Endothelial cell of umbilical vein (primary cell): Measurements from ENCODE around the gene STON2. TPM values are rescaled to one million over a fixed set of nuclear protein-coding genes. Genes with fewer than 3 reads are reported as not detected.

Experiments
- BruUV-seq: library from RNA; stranded (reverse); fragments of 400-500 nt; replicated peaks from 2 replicates; lab custom pipeline; 2021; lab: Mats Ljungman, UMichigan
- CTCF ChIA-PET: fragments of 300-600, 350-600 bp; sonication (Branson Sonifier 250); formaldehyde crosslinking; loops from one replicate; lab custom pipeline; 2021; ENCODE audit warnings: antibody characterized with exemption, inconsistent platforms; lab: Charles Lee
- POLR2A ChIA-PET: fragments of 300-600, 350-600 bp; sonication (Branson Sonifier 250); formaldehyde crosslinking; loops from one replicate; lab custom pipeline; 2021; ENCODE audit warnings: antibody characterized with exemption, inconsistent platforms; lab: Charles Lee
- DNase-seq: peaks from one replicate; pipeline ENCODE4 v3.0.0-alpha.2; 2011; ENCODE audit warnings: low read depth, low spot score
- FAIRE-seq: peaks from 2 replicates; lab custom pipeline; 2011; peaks lifted over from hg19 to GRCh38; lab: Jason Lieb, UNC
- H2AFZ ChIP-seq: 2 replicates; pipeline ENCODE4 v1.6.0; 2012; ENCODE audit warnings: low read depth, low read length, control low read depth, inconsistent platforms
- H3K27ac ChIP-seq: 2 replicates; pipeline ENCODE4 v1.5.1; 2011; ENCODE audit warnings: low read depth, mild to moderate bottlenecking, control low read depth, low read length, moderate library complexity; ENCODE audit not compliant: insufficient read depth
- H3K27me3 ChIP-seq, 2 experiments: 2 replicates each; pipeline versions ENCODE4 v1.6.0 to v1.6.1; 2011; ENCODE audit warnings: low read length in 2 of 2, mixed read lengths in 1 of 2; ENCODE audit not compliant: control insufficient read depth in 2 of 2, insufficient read depth in 2 of 2
- H3K36me3 ChIP-seq, 2 experiments: 2 replicates in 1 of 2; 3 replicates in 1 of 2; pipeline ENCODE4 v1.5.1; 2011; ENCODE audit warnings: low read length in 2 of 2, mild to moderate bottlenecking in 1 of 2, moderate library complexity in 1 of 2; ENCODE audit not compliant: control insufficient read depth in 2 of 2, insufficient read depth in 2 of 2; ENCODE audit errors: extremely low read depth in 1 of 2
- H3K4me1 ChIP-seq: 3 replicates; pipeline ENCODE4 v1.5.1; 2011; ENCODE audit warnings: mild to moderate bottlenecking, low read length; ENCODE audit not compliant: control insufficient read depth, insufficient read depth; ENCODE audit errors: extremely low read depth
- H3K4me2 ChIP-seq: 2 replicates; pipeline ENCODE4 v1.6.1; 2011; ENCODE audit warnings: low read length, control low read depth, mixed read lengths; ENCODE audit not compliant: insufficient read depth
- H3K4me3 ChIP-seq, 3 experiments: fragments of 200-600 bp in 1 of 3; sonication (generic), shearing (Covaris generic) in 1 of 3; replicated peaks in 1 of 3; 2 replicates each; pipeline ENCODE4 v1.5.1; 2011 to 2016; ENCODE audit warnings: control low read depth in 3 of 3, low read length in 3 of 3, mild to moderate bottlenecking in 2 of 3, inconsistent platforms in 1 of 3, low read depth in 1 of 3, moderate library complexity in 1 of 3; ENCODE audit not compliant: insufficient read depth in 1 of 3
- H3K79me2 ChIP-seq: 2 replicates; pipeline ENCODE4 v1.6.0; 2012; ENCODE audit warnings: low read length, inconsistent platforms; ENCODE audit not compliant: control insufficient read depth, insufficient read depth
- H3K9ac ChIP-seq: replicated peaks from 2 replicates; pipeline ENCODE3; 2011; ENCODE audit warnings: low read length, control low read depth; ENCODE audit not compliant: insufficient read depth; ENCODE audit errors: extremely low read depth
- H3K9me1 ChIP-seq: replicated peaks from 3 replicates; pipeline ENCODE4 v1.6.0; 2011; ENCODE audit warnings: mild to moderate bottlenecking, low read length; ENCODE audit not compliant: control insufficient read depth, insufficient read depth; ENCODE audit errors: extremely low read depth
- H3K9me3 ChIP-seq: replicated peaks from 2 replicates; pipeline ENCODE4 v1.5.1; 2012; ENCODE audit warnings: low read length, inconsistent platforms; ENCODE audit not compliant: control insufficient read depth, insufficient read depth
- H4K20me1 ChIP-seq: replicated peaks from 2 replicates; pipeline ENCODE3; 2011; ENCODE audit warnings: mild to moderate bottlenecking, low read length; ENCODE audit not compliant: control insufficient read depth, insufficient read depth; ENCODE audit errors: extremely low read depth
- CTCF ChIP-seq, 2 donors: IDR thresholded peaks; 1 replicate in 1 of 2; 2 replicates in 1 of 2; pipeline ENCODE4 v1.5.1; 2011; ENCODE audit warnings: low read length in 2 of 2, mild to moderate bottlenecking in 2 of 2, moderate library complexity in 2 of 2, control low read depth in 1 of 2, inconsistent platforms in 1 of 2, low read depth in 1 of 2; ENCODE audit not compliant: insufficient read depth in 1 of 2; ENCODE audit errors: extremely low read depth in 1 of 2
- EZH2 ChIP-seq: IDR thresholded peaks from 2 replicates; pipeline ENCODE4 v1.6.1; 2012; ENCODE audit warnings: borderline replicate concordance, low read depth, mild to moderate bottlenecking, moderate library complexity, low read length, inconsistent platforms; ENCODE audit not compliant: severe bottlenecking
- FOS ChIP-seq: IDR thresholded peaks from 2 replicates; pipeline ENCODE4 v1.6.1; 2011; ENCODE audit warnings: mild to moderate bottlenecking, low read length, moderate library complexity, borderline replicate concordance; ENCODE audit not compliant: insufficient read depth
- GATA2 ChIP-seq: IDR thresholded peaks from 2 replicates; pipeline ENCODE4 v1.7.0; 2011; ENCODE audit warnings: low read depth, mild to moderate bottlenecking, moderate library complexity, mixed read lengths, low read length; ENCODE audit not compliant: insufficient read length, insufficient read depth
- JUN ChIP-seq: IDR thresholded peaks from 2 replicates; pipeline ENCODE4 v1.6.1; 2011; ENCODE audit warnings: borderline replicate concordance, low read depth; ENCODE audit not compliant: insufficient read length, insufficient read depth
- MAX ChIP-seq: IDR thresholded peaks from 2 replicates; pipeline ENCODE4 v1.6.1; 2011; ENCODE audit not compliant: insufficient read depth, insufficient read length
- MYC ChIP-seq: IDR thresholded peaks from one replicate; pipeline ENCODE4 v1.6.1; 2011; ENCODE audit warnings: mild to moderate bottlenecking, low read depth, low read length
- POLR2A ChIP-seq: IDR thresholded peaks from 2 replicates; pipeline ENCODE4 v1.6.1; 2012; ENCODE audit warnings: low read depth, mild to moderate bottlenecking, control low read depth, low read length
- POLR2AphosphoS5 ChIP-seq: IDR thresholded peaks from 2 replicates; pipeline ENCODE4 v1.6.1; 2012; ENCODE audit warnings: low read depth, mild to moderate bottlenecking, control low read depth, low read length, moderate library complexity; ENCODE audit not compliant: insufficient read depth
- dilution Hi-C: fragments of 300-500 bp; cut with MboI; formaldehyde crosslinking; loops from one replicate; pipeline ENCODE4 v1.15.0; 2019; ENCODE audit warnings: low sequenced_read_pairs; ENCODE audit not compliant: extremely low pct_ligation_motif_present
- intact Hi-C: fragments of 100-400 bp; cut with micrococcal nuclease; formaldehyde crosslinking; loops from one replicate; pipeline ENCODE4 v1.10.0; 2022
- polyA plus RNA-seq, 4 experiments: library from polyadenylated mRNA; depleted of rRNA in 3 of 4; stranded (reverse) in 3 of 4; unstranded in 1 of 4; fragments of >200 nt; gene quantifications; 2 replicates each; pipeline versions ENCODE4 v1.2.1 to v1.2.3, GENCODE V29; 2011 to 2012; ENCODE audit warnings: missing spikeins in 1 of 4
- total RNA-seq: library from RNA; stranded (reverse); gene quantifications from 2 replicates; pipeline ENCODE4 v1.2.3, GENCODE V29; 2021

STON2 gene
- total and polyA plus RNA-seq, 2 donors (not counting 3 experiments of a cell fraction or from before 2014, with no cell fraction given): not detected

- POLR2A ChIA-PET: no interaction called here
- TF ChIP-seq JUN (no peak), GATA2 (no peak), MYC (no peak), MAX (no peak), POLR2AphosphoS5 (no peak), CTCF (IDR thresholded peaks at IDR 0.05; ENCODE audit: extremely low read depth in 1 of 2, insufficient read depth in 1 of 2, low read depth in 1 of 2, low read length in 2 of 2) (no peak), EZH2 (no peak), FOS (no peak), POLR2A (no peak)
- Histone ChIP-seq H3K9me3 (no peaks in the 10 kb centered on the region), H3K4me2 (no peak overlapping the region), H4K20me1 (no peaks in the 10 kb centered on the region), H3K4me3 (no peak overlapping the region), H2AFZ (no peak overlapping the region), H3K79me2 (no peaks in the 10 kb centered on the region), H3K9ac (no peak overlapping the region), H3K36me3 (no peaks in the 10 kb centered on the region), H3K4me1 (no peaks in the 10 kb centered on the region), H3K27ac (no peak overlapping the region), H3K27me3 (no peaks in the 10 kb centered on the region), H3K9me1 (no peaks in the 10 kb centered on the region)
- FAIRE-seq: no peak
- DNase-seq: no peak
- CTCF ChIA-PET: no interaction called here
- intact Hi-C loops: no loop called here
- BruUV-seq: no TSS peak
- dilution Hi-C loops: no loop called here
Observed at GRCh38 chr14:81311778-81312177, 88.3 kb downstream of the STON2 start.
